ENCODE results near the gene DAB2IP. TPM values are rescaled to one million over a fixed set of nuclear protein-coding genes. Genes with fewer than 3 reads are reported as not detected.
"Not testable (repeated sequence)": the region's sequence is repeated elsewhere in the genome, so short reads cannot be mapped to it uniquely, and the experiment has no call there.

The DAB2IP gene
- total RNA-seq, 1 donor from 2014 or later: 44.7 TPM

DNA sequence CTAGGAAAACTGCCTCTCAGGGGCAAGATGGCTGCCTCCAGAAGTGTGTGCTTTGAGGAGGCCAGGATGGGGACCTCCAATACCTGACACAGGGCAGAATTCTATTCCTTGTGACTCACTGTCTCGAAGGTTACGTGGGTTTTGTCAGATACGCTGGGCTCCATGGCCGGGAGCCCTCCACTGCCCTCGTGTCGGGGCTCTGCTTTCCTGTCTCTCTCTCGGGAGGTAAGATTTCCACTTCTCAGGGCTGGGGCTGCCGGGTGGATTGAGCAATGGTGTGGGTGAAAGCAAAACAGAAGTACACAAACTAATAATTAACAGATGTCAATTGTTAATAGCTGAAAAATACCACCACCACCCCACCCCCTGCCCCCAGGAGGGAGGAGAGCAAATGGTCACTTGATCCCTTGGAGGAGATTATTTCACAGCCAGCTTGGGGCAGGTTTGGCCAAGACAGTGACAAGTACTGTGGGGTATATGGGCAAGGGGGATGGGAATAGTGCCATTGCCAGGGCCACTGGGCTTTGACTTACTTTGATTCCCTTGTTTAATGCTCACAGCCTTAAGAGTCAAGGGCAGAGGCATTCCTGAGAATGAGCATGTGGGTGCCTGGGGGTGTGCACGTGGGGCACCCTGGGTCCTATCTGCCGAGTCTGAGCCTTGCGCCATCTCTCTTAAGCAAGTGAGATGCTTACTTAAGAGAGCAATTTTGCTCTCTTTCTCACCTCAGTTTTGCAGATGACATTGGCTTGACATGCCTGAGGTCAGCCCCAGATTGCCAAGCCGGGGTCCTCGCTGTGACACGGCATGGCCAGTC lies 28.8 kb upstream of the DAB2IP start:
- intact Hi-C loops (cut with DNase I): no loop called here
- peak; percentile 8 for ATAC-seq (ENCODE audit: poor library complexity)
- no peak for DNase-seq

DNA sequence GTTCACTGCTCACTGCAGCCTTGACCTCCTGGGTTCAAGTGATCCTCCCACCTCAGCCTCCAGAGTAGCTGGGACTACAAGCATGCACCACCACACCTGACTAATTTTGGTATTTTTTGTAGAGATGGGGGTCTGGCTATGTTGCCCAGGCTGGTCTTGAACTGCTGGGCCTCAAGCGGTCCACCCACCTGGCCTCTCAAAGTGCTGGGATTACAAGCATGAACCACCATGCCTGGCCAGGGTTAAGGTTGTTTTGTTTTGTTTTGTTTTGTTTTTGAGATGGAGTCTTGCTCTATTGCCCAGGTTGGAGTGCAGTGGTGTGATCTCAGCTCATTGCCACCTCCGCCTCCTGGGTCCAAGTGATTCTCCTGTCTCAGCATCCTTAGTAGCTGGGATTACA lies 28.0 kb upstream of the DAB2IP start:
- DNase-seq; ATAC-seq (ENCODE audit: poor library complexity); intact Hi-C loops (cut with DNase I): not testable (repeated sequence)

- peak; percentile 16 for ATAC-seq (ENCODE audit: poor library complexity)
Observed at GRCh38 chr9:121625590-121625989, 25.8 kb upstream of the DAB2IP start.

GRCh38 chr9:121626012-121626411 lies 25.4 kb upstream of the DAB2IP start:
- intact Hi-C loops (cut with DNase I): no loop called here
- peak; percentile 48 for ATAC-seq (ENCODE audit: poor library complexity)

More at GRCh38 chr9:121625590-121625989, 25.8 kb upstream of the DAB2IP start:
- intact Hi-C loops (cut with DNase I): no loop called here
- DNase-seq: no peak

DNA sequence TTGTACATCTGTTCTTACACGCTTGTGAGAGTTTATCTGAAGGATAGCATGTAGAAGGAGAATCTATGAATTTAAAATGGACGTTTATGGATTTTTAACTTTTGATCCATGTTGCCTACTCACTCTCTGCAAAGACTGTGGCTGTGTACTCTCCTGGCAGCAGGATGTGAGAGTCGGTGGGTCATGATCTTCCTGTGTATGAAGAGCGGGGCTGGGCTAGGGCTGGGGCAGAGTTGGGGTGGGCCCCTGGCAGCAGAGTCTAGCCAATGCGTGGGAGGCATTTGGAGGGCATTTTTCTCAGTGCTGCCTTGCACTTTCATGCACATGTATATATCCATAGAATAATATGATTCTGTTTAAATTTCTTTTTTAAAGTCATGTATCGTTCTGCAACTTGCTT lies 24.0 kb upstream of the DAB2IP start:
- intact Hi-C loops (cut with DNase I): no loop called here
- DNase-seq (no peak), ATAC-seq (ENCODE audit: poor library complexity) (no peak)

More at GRCh38 chr9:121626012-121626411, 25.4 kb upstream of the DAB2IP start:
- DNase-seq: no peak

GRCh38 chr9:121628401-121628800 lies 23.0 kb upstream of the DAB2IP start:
- no peak for DNase-seq
- intact Hi-C loops (cut with DNase I): no loop called here
- no peak for ATAC-seq (ENCODE audit: poor library complexity)

DNA sequence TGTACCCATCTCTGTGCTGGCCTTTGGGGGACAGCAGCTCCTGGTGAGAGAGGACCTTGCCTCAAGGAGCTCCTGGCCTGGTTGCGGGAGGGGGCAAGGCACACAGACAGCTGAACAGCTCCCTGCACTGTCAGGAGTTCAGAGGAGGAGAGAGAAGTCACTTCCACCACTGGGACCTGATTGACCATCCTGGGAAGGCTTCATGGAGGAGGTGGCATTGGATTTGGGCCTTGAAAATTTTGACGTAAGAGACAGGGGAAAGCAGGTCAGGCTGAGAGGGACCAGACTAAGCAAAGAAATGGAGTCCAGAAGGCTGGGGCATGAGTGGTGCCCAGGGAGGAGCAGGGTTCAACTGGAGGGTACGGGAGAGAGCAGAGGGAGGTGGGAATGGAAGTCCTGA lies 20.3 kb upstream of the DAB2IP start:
- DNase-seq (no peak), ATAC-seq (ENCODE audit: poor library complexity) (no peak)
- intact Hi-C loops (cut with DNase I): no loop called here

- intact Hi-C loops (cut with DNase I): no loop called here
- no peak for ATAC-seq (ENCODE audit: poor library complexity)
- DNase-seq: no peak
Observed at GRCh38 chr9:121631978-121632418, 19.4 kb upstream of the DAB2IP start.

GRCh38 chr9:121633119-121633714 lies 18.2 kb upstream of the DAB2IP start:
- DNase-seq: no peak
- intact Hi-C loops (cut with DNase I): no loop called here
- ATAC-seq (ENCODE audit: poor library complexity): no peak

GRCh38 chr9:121633736-121634135 lies 17.7 kb upstream of the DAB2IP start:
- intact Hi-C loops (cut with DNase I): no loop called here
- ATAC-seq (ENCODE audit: poor library complexity) (no peak), DNase-seq (no peak)

DNA sequence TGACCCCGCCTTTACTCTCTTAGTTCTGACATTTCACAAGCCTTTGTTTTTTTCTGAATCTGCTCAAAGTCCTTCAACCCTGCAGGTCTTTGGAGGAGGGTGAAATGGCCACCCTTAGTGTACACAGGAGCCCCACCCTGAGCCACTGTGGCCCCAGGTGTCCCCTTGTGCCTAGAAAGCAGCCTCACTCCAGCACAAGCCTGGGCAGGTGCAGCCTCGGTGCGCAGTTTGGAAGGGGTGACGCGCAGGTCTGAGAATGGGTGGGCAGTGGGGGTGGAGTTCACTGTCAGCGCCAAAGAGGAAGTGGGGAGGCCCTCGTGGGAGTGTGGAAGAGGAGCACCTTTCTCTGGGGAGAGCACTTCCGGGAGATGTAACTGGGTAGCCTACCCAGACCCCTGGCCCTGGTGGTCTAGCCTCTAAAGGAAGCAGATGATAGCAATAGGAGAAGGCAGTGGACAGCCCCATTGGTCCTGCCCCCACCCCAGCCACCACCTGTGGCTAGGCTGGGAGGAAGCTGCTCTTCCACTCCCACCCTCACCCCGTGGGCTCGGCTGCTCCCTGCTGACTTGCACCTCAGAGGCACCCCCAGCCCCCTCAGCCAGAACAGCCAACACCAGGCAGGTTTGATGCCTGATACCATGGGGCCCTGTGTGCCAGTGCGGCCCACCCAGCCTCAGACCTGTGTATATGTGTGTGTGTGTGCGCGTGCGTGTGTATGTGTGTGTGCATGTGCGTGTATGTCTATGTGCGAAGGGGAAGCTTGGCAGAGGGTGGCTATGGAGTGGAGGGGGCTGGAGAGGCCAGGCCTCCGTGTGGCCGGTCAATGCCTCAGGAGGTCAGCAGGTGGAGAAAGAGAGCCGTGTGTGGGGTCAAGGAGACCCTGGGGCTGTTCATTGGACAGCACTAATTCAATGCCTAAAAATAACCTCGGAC lies 16.8 kb upstream of the DAB2IP start:
- DNase-seq (no peak), ATAC-seq (ENCODE audit: poor library complexity) (peak; percentile 64)
- intact Hi-C loops (cut with DNase I): loop anchor here (5.0 kb wide), 1 partner anchor 358 kb away; no protein-coding TSS in a partner anchor

DNA sequence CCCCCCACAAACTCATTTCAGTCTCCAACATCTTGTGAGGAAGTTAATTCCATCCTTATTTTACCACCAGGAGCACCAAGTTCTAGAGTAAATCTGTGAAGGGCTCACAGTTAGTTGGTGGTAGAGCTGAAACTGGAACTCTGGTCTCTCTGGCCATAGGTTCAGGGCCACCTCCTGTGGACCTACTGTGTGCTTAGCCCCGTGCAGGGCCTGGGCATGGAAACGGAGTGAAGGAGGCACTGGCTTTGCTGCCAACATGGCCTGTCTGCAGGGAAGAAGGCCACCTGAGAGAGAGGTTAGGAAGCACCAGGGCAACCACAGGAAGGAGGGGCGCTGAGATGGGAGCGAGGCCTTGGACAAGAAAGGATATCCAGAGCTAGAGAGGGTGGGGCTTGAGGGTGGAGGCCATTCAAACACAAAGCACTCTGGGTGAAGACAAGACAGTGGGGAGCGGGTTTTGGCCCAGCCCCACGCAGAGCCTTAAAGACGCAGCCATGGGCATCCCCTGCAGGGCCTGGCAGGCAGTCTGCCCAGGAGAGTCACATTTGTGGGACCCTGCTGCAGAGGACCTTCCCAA lies 16.0 kb upstream of the DAB2IP start:
- intact Hi-C loops (cut with DNase I): loop anchor here (5.0 kb wide), 1 partner anchor 357 kb away; no protein-coding TSS in a partner anchor
- ATAC-seq (ENCODE audit: poor library complexity) (no peak), DNase-seq (no peak)

- intact Hi-C loops (cut with DNase I): loop anchor here (5.0 kb wide), 1 partner anchor 356 kb away; no protein-coding TSS in a partner anchor
- DNase-seq: no peak
- ATAC-seq (ENCODE audit: poor library complexity): peak; percentile 9
Observed at GRCh38 chr9:121636341-121636865, 15.0 kb upstream of the DAB2IP start.

GRCh38 chr9:121636978-121637712 lies 14.3 kb upstream of the DAB2IP start:
- no peak for ATAC-seq (ENCODE audit: poor library complexity)
- no peak for DNase-seq
- intact Hi-C loops (cut with DNase I): loop anchor here (5.0 kb wide), 1 partner anchor 355 kb away; no protein-coding TSS in a partner anchor

DNA sequence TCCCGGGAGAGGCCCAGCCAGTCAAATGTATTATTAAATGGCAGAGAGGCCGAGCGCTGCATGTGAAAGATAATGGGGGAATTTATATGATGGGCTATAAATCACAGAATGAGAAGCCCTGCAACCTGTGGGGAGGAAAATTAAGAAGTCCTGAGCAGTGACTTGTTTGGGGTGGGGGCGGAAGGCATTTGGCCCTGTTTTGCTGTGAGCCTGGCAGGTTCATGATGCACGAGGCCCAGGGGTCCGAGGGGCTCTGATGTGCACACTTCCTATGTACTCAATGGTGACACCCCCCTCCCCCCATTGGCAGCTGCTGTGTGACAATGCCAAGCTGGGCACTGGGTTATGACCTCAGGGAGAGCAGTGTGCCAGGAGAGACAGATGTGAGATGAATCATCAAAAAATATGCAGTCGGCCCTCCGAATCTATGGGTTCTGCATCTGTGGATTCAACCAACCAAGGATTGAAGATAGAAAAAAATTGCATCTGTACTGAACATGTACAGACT lies 13.7 kb upstream of the DAB2IP start:
- intact Hi-C loops (cut with DNase I): loop anchor here (5.0 kb wide), 1 partner anchor 355 kb away; no protein-coding TSS in a partner anchor
- ATAC-seq (ENCODE audit: poor library complexity) (no peak), DNase-seq (no peak)

DNA sequence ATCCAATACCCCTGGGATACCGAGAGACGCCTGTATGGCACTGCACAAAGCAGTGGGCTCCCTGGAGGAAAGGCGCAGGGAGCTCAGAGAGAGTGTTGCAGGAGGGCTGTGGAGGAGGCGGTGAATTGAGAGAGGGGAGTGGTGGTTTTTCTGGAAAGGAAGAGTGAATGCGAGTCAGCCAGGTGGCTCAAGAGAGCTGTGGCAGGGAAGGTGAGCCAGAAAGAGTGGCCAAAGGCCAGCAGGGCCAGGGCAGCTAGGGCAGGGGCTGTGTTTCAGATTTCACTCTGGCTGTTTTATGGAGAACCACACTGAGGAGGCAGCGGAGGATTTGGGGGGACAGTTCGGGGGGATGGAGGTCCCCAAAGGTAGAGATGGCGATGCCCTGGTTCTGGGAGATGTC lies 13.0 kb upstream of the DAB2IP start:
- DNase-seq (no peak), ATAC-seq (ENCODE audit: poor library complexity) (no peak)
- intact Hi-C loops (cut with DNase I): loop anchor here (5.0 kb wide), 1 partner anchor 354 kb away; no protein-coding TSS in a partner anchor

DNA sequence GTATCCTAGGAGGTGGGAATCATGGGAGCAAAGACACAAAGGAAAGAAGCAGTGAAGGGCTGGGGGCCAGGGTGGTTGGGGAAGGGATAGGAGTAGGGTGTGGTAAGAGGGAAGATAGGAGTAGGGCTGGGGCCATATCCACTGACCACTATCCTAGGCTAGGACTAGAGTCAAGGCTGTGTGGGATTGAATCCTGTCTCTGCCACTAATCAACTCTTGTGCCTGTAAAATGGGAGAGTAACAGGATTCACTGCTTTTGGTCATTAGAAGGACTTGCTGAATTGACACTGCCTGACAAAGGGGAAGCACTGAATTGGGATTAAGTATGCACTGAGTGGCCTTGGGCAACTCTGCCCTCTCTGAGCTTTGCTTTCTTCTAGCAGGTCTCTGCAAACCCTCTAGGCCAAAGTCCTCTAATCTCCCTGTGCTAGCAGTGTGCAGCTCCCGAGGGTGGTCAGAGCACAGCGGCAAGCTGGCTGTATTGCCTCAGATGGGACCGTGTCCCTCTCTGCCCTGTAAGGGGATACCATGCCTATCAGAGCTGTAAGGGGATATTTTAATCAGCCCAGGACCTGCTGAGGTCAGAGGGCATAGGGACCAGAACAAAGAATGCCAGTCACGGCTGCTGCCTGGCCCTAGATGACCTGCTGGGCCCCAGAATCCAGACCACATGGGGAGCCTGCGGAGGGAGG lies 12.4 kb upstream of the DAB2IP start:
- no peak for DNase-seq
- intact Hi-C loops (cut with DNase I): loop anchor here (5.0 kb wide), 1 partner anchor 353 kb away; no protein-coding TSS in a partner anchor
- ATAC-seq (ENCODE audit: poor library complexity): no peak
